ENCODE data around the gene SCD.

The SCD gene

GRCh38 chr10:100401631-100402328 lies 54.7 kb downstream of the SCD start:
- DNase-seq = no peak

- no peak for DNase-seq
Observed at GRCh38 chr10:100403734-100404133, 56.7 kb downstream of the SCD start.

GRCh38 chr10:100413173-100413572 lies 66.1 kb downstream of the SCD start:
- no peak for DNase-seq

Data from NCI-H345 (cell line).